HG03159 (cell line): Measurements from ENCODE around the gene IL12A.

Experiments used
- ATAC-seq: cut with Tn5 transposase; IDR thresholded peaks from one replicate; pipeline ENCODE4 v1.9.1; 2021; ENCODE audit warnings: mild to moderate bottlenecking, moderate library complexity; ENCODE audit not compliant: unreplicated experiment

Gene IL12A

GRCh38 chr3:159989973-159990846, 1.6 kb downstream of the IL12A start:
- no peak for ATAC-seq

GRCh38 chr3:159991591-159991990, 3.0 kb downstream of the IL12A start:
- no peak for ATAC-seq

- ATAC-seq, result no peak
Observed at GRCh38 chr3:159992589-159992988, 4.0 kb downstream of the IL12A start.

- ATAC-seq, result no peak
Observed at GRCh38 chr3:159994182-159994581, 5.5 kb downstream of the IL12A start.

- ATAC-seq, result no peak
Observed at GRCh38 chr3:159995091-159995490, 6.5 kb downstream of the IL12A start.

- no peak for ATAC-seq
Observed at GRCh38 chr3:159996018-159996417, 7.4 kb downstream of the IL12A start.

- no peak for ATAC-seq
Observed at GRCh38 chr3:159996959-159997358, 8.3 kb downstream of the IL12A start.

GRCh38 chr3:160001148-160001760, 12.6 kb downstream of the IL12A start:
- ATAC-seq, result no peak

GRCh38 chr3:160001850-160002623, 13.4 kb downstream of the IL12A start:
- no peak for ATAC-seq

- peak; percentile 77 for ATAC-seq
Observed at GRCh38 chr3:160003520-160004128, 15.0 kb downstream of the IL12A start.

GRCh38 chr3:160005004-160005403, 16.4 kb downstream of the IL12A start:
- no peak for ATAC-seq

- peak; percentile 36 for ATAC-seq
Observed at GRCh38 chr3:160006282-160007163, 17.9 kb downstream of the IL12A start.

- no peak for ATAC-seq
Observed at GRCh38 chr3:160008961-160009360, 20.3 kb downstream of the IL12A start.

- ATAC-seq, result no peak
Observed at GRCh38 chr3:160009525-160009924, 20.9 kb downstream of the IL12A start.

- ATAC-seq, result peak; percentile 72
Observed at GRCh38 chr3:160010578-160010977, 21.9 kb downstream of the IL12A start.

GRCh38 chr3:160012108-160012507, 23.5 kb downstream of the IL12A start:
- ATAC-seq, result peak; percentile 84

- ATAC-seq, result no peak
Observed at GRCh38 chr3:160016972-160017371, 28.3 kb downstream of the IL12A start.

- ATAC-seq, result no peak
Observed at GRCh38 chr3:160018959-160019358, 30.3 kb downstream of the IL12A start.

GRCh38 chr3:160020057-160020711, 31.5 kb downstream of the IL12A start:
- no peak for ATAC-seq

- ATAC-seq, result no peak
Observed at GRCh38 chr3:160022068-160022467, 33.4 kb downstream of the IL12A start.
